GM21825 (cell line): ENCODE data around the gene TTBK1.
"Not testable (repeated sequence)": the region's sequence is repeated elsewhere in the genome, so short reads cannot be mapped to it uniquely, and the experiment has no call there.

Experiments used
- ATAC-seq: cut with Tn5 transposase; IDR thresholded peaks from one replicate; pipeline ENCODE4 v1.9.1; 2021; ENCODE audit warnings: mild to moderate bottlenecking, moderate library complexity; ENCODE audit not compliant: unreplicated experiment

Gene TTBK1

GRCh38 chr6:43301081-43301870 is 58.0 kb downstream of the TTBK1 start:
- ATAC-seq: no peak

- ATAC-seq: no peak
These were observed 58.8 kb downstream of the TTBK1 start for GRCh38 chr6:43302126-43302525.

DNA sequence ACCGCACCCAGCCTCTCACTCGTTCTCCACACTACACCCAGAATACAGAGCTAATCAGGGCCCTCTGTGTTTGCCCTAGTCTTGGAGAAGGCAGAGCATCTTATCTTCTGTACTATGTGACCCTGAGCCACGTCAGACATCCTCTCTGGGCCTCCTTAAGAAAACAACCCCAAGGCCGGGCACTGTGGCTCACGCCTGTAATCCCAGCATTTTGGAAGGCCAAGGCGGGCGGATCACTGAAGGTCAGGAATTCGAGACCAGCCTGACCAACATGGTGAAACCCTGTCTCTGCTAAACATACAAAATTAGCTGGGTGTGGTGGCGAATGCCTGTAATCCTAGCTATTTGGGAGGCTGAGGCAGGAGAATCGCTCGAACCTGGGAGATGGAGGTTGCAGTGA is 59.7 kb downstream of the TTBK1 start:
- not testable (repeated sequence) for ATAC-seq

GRCh38 chr6:43303751-43304331 is 60.6 kb downstream of the TTBK1 start:
- ATAC-seq: no peak

DNA sequence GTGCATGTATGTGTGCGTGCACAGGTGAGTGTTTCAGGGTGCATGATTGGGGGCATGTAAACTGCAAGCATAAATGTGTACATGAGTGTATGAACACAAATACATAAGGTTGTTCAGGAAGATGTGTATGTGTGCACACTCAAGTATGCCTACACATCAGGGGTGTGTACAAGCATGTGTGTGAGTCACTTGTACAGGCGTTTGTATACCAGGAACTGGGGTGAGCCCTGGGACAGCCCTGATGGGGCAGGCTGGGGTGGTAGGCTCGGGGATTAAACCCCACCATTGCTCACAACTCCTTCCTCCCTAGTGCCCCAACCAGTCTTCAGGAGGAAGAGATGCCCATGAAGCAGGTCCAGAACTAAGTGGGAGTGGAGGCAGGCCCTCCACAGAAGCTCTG is 61.1 kb downstream of the TTBK1 start:
- no peak for ATAC-seq

DNA sequence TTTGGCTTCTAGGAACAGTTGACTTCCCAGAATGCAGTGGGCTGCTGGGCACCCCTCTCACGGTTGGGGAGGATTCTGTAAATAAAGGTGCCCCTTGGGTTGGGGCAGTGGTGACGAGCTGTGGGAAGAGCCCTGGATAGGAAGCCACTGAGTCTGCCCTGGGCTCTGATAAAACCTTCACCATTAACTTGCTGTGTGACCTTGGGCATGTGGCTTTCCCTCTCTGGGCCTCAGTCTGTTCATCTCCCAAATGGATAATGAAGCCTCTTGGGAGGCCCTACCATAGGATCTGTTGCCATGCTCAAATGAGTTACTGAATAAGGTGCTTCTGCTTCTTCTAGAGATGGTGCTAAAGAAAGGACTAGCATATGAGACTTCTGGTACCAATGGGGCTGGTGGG is 61.6 kb downstream of the TTBK1 start:
- ATAC-seq: no peak

- no peak for ATAC-seq
These were observed 62.8 kb downstream of the TTBK1 start for GRCh38 chr6:43306086-43306485.

DNA sequence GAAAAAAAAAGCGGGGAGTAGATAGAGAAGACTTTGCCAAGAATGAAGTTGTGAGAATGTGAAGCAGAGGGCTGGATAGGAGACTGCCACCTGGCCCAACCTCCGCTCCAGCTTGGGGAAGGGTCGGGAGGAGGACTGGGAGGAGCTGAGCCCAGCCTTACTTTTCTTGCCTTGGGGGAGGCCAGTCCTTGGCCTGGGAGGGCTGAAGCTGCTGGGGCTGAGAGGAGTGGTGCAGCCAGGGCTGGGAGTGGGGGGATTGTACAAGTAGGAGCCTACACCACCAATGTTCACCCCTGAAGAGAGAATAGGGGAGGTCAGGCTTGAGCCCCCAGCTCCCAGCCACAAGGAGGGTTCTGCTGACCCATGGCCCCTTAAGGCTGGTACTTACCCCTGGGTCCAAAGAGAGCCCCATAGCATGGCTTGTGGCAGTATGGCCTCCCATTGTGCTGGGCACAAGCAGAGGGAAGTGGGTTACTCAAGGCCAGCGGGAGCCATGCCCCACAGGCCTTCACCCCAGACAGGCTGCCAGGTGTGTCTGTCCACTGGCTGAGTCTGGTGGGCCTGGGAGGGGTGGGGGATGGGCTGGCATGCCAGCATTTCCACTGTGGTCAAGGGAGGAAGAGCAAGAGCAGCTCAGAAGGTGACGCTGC is 64.3 kb downstream of the TTBK1 start:
- no peak for ATAC-seq

GRCh38 chr6:43308101-43308989 is 65.1 kb downstream of the TTBK1 start, which contains the start of gene CRIP3:
CRIP3 (minus strand) TSS chr6:43308826; CDS start chr6:43308792, 34 bp downstream.
- no peak for ATAC-seq

DNA sequence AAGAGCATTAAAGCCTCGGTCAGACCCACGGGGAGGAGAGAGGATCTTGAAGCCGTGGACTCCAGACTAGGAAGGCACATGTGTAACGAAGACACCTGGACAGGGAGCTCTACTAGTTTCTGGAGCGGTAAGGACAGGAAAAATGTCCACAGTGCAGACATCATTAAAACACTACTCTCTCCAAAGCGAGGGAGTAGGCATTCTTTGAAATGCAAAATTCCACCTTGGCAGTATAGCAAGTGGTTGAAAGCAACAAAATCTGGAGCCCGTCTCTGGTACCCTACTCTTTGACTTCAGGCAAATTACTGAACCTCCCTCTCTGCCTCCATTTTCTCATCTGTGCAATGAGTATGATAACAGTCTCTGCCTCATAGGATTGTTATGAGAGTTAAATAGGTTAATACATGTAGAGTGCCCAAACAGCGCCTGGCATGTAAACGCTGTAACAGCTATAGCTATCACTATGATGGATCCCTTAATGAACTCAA is 65.8 kb downstream of the TTBK1 start:
- no peak for ATAC-seq

DNA sequence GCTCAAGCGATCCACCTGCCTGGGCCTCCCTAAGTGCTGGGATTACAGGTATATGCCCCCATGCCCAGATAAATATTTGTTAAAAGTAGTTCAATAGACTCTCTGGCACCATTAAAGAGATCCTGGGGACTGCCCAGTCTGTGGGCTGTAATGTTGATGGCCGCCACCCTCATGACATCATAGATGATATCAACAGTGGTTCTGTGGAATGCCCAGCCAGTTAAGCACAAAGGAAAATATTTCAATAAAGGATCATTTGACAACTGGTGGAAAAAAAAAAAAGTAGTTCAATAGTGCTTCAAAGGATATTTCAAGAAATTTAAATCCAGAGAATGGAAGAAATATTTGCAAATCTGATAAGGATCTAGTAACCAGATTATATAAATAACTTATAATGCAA is 66.9 kb downstream of the TTBK1 start:
- ATAC-seq: no peak

DNA sequence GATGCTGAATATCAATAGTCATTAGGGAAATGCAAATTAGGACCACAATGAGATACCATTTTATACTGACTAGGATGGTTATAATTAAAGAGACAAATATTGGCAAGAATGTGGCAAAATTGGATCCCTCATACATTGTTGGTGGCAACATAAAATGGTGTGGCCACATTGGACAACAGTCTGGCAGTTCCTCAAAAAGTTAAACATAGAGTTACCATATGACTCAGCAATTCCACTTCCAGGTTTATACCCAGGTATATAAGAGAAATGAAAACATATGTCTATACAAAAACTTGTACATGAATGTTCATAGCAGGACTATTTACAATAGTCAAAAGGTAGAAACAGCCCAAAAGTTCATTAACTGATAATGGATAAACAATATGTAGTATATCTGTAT is 67.3 kb downstream of the TTBK1 start:
- ATAC-seq: no peak

GRCh38 chr6:43311666-43312065 is 68.4 kb downstream of the TTBK1 start:
- ATAC-seq: no peak

- no peak for ATAC-seq
These were observed 70.5 kb downstream of the TTBK1 start for GRCh38 chr6:43313813-43314212.

- ATAC-seq: no peak
These were observed 74.7 kb downstream of the TTBK1 start for GRCh38 chr6:43318011-43318410.

DNA sequence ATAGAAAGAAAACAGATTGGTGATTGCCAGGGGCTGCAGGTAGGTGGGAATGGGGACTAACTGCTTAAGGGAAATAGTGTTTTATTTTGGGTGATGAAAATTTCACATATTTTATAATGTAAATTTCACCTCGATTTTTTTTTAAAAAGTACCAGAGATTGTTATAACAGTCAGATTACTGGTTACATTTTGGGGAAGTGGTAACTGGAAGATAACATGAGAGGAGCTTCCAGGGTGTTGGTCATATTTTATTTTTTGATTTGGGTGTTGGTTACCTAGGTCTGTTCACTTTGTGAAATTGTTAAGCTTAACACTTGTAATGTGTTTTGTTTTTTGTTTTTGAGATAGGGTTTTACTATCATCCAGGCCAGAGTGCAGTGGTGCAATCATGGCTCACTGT is 82.6 kb downstream of the TTBK1 start:
- ATAC-seq: no peak

DNA sequence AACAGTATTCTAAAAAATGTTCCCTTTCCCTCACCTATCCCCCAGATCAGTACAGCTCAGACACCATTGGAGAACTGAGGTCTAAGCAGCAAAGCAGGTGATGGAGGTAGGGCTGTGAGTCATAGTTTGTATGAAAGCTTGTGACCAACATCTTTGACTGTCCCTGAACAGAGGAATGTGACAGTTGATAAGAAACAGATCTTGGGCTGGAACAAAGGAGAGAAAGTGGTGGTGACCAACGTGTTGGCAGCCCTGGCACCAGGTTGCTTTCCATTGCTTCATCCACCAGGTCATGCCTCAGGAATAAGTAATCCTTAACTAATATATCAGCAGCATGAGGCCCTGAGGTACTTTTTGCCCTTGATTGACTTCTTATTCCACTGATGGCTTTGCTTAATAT is 85.2 kb downstream of the TTBK1 start:
- ATAC-seq: no peak

DNA sequence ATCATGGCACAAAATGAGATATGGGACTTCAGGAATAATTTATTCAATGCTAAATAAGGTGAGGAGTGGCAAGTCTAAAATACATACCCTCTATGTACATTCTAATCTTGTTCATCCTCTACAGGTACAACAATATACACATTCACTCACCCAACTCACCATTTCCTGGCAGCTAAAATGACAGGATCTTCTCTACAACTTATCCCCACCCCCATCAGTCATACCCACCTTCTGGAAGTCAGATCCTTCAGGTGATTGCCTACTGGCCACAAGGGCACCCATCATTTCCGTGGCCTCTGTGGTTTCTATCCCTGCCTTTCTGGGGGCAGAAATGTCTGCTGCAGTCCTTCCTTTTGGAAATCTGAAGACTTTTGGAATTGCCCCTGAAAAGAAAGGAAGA is 88.2 kb downstream of the TTBK1 start:
- no peak for ATAC-seq

DNA sequence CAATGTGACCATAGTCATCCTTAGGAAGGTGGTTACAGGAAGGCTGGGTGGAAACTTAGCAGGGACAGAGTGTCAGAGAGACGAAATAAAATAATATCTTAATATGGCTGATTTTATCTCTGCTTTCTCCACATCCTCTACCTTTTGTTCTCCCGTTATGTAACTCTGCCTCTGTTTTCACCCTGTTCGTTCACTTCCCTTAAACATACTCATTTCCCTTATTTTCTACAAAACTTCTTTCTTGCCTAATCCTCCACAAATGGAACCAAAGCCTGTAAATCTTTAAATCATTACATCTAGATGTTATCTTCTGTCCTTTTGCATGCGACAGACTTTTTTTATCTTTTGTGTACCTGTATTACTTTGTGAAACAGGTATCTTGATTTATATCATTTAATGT is 88.6 kb downstream of the TTBK1 start:
- ATAC-seq: no peak

GRCh38 chr6:43334466-43335095 is 91.3 kb downstream of the TTBK1 start:
- no peak for ATAC-seq

- ATAC-seq: no peak
These were observed 92.2 kb downstream of the TTBK1 start for GRCh38 chr6:43335469-43335868.
